ENCODE measurements around the gene PCDHA8. TPM values are rescaled to one million over a fixed set of nuclear protein-coding genes. Genes with fewer than 3 reads are reported as not detected.
"Not testable (repeated sequence)": the region's sequence is repeated elsewhere in the genome, so short reads cannot be mapped to it uniquely, and the experiment has no call there.

PCDHA8 gene
- total RNA-seq, 1 donor from 2014 or later = 0.52 TPM

- Histone ChIP-seq H3K4me3 (ENCODE audit: low read length in 3 of 3) (no peak overlapping the region), H3K9me3 (ENCODE audit: control insufficient read depth in 3 of 3, low read length in 3 of 3) (peaks cover 0 to 13% (median 2%) of the 10 kb centered on the region in 3 donors), H3K36me3 (ENCODE audit: control insufficient read depth in 3 of 3, insufficient read depth in 3 of 3, low read length in 3 of 3) (no peaks in the 10 kb centered on the region), H3K27me3 (ENCODE audit: control insufficient read depth in 3 of 3, insufficient read depth in 3 of 3, low read length in 3 of 3) (peaks cover 0 to 19% (median 0%) of the 10 kb centered on the region in 3 donors), H3K4me1 (ENCODE audit: control insufficient read depth in 3 of 3, insufficient read depth in 3 of 3, low read length in 3 of 3) (no peaks in the 10 kb centered on the region), H3K9ac (ENCODE audit: low read depth in 1 of 3, low read length in 3 of 3) (no peak overlapping the region), H3K27ac (ENCODE audit: low read depth, low read length) (no peak overlapping the region)
Measured at GRCh38 chr5:140828362-140828737, 12.6 kb upstream of the PCDHA8 start.

- H3K36me3 ChIP-seq (ENCODE audit: control insufficient read depth in 3 of 3, insufficient read depth in 3 of 3, low read length in 3 of 3); H3K27ac ChIP-seq (ENCODE audit: low read depth, low read length); H3K4me1 ChIP-seq (ENCODE audit: control insufficient read depth in 3 of 3, insufficient read depth in 3 of 3, low read length in 3 of 3); H3K4me3 ChIP-seq (ENCODE audit: low read length in 3 of 3); H3K9ac ChIP-seq (ENCODE audit: low read depth in 1 of 3, low read length in 3 of 3); H3K9me3 ChIP-seq (ENCODE audit: control insufficient read depth in 3 of 3, low read length in 3 of 3): not testable (repeated sequence)
- peaks cover 0 to 14% (median 0%) of the 10 kb centered on the region in 3 donors for H3K27me3 ChIP-seq (ENCODE audit: control insufficient read depth in 3 of 3, insufficient read depth in 3 of 3, low read length in 3 of 3)
Measured at GRCh38 chr5:140829511-140830501, 11.2 kb upstream of the PCDHA8 start.

GRCh38 chr5:140833993-140834392 is 7.0 kb upstream of the PCDHA8 start, which contains the start of gene PCDHA7:
TSS of gene PCDHA7 (plus strand) at chr5:140834269. CDS start at chr5:140834384, 115 bp downstream.
- Histone ChIP-seq H3K9me3 (ENCODE audit: control insufficient read depth in 3 of 3, low read length in 3 of 3) (peaks cover 2 to 19% (median 7%) of the 10 kb centered on the region in 3 donors), H3K4me3 (ENCODE audit: low read length in 3 of 3) (peak within 1 kb of the TSS in 1 of 3 donors; percentile 23), H3K27me3 (ENCODE audit: control insufficient read depth in 3 of 3, insufficient read depth in 3 of 3, low read length in 3 of 3) (peaks cover 0 to 6% (median 4%) of the 10 kb centered on the region in 3 donors)

DNA sequence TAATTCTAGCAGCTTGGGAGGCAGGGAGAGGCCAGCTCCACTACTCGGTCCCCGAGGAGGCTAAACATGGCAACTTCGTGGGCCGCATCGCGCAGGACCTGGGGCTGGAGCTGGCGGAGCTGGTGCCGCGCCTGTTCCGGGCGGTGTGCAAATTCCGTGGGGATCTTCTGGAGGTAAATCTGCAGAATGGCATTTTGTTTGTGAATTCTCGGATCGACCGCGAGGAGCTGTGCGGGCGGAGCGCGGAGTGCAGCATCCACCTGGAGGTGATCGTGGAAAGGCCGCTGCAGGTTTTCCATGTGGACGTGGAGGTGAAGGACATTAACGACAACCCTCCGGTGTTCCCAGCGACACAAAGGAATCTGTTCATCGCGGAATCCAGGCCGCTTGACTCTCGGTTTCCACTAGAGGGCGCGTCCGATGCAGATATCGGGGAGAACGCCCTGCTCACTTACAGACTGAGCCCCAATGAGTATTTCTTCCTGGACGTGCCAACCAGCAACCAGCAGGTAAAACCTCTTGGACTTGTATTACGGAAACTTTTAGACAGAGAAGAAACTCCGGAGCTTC is 6.5 kb upstream of the PCDHA8 start:
- Histone ChIP-seq H3K9me3 (ENCODE audit: control insufficient read depth in 3 of 3, low read length in 3 of 3) (peaks cover 2 to 19% (median 7%) of the 10 kb centered on the region in 3 donors), H3K4me3 (ENCODE audit: low read length in 3 of 3) (peak overlapping the region in 1 of 3 donors; percentile 23)
- H3K27me3 ChIP-seq (ENCODE audit: control insufficient read depth in 3 of 3, insufficient read depth in 3 of 3, low read length in 3 of 3); H3K4me1 ChIP-seq (ENCODE audit: control insufficient read depth in 3 of 3, insufficient read depth in 3 of 3, low read length in 3 of 3); H3K27ac ChIP-seq (ENCODE audit: low read depth, low read length); H3K36me3 ChIP-seq (ENCODE audit: control insufficient read depth in 3 of 3, insufficient read depth in 3 of 3, low read length in 3 of 3); H3K9ac ChIP-seq (ENCODE audit: low read depth in 1 of 3, low read length in 3 of 3): not testable (repeated sequence)

More at GRCh38 chr5:140833993-140834392, 7.0 kb upstream of the PCDHA8 start, which contains the start of gene PCDHA7:
- Histone ChIP-seq H3K9ac (ENCODE audit: low read depth in 1 of 3, low read length in 3 of 3) (no peak within 1 kb of the TSS), H3K4me1 (ENCODE audit: control insufficient read depth in 3 of 3, insufficient read depth in 3 of 3, low read length in 3 of 3) (no peaks in the 10 kb centered on the region), H3K27ac (ENCODE audit: low read depth, low read length) (no peak within 1 kb of the TSS), H3K36me3 (ENCODE audit: control insufficient read depth in 3 of 3, insufficient read depth in 3 of 3, low read length in 3 of 3) (no peaks in the 10 kb centered on the region)

GRCh38 chr5:140835622-140836510 is 5.1 kb upstream of the PCDHA8 start:
- no peaks in the 10 kb centered on the region for H3K4me1 ChIP-seq (ENCODE audit: control insufficient read depth in 3 of 3, insufficient read depth in 3 of 3, low read length in 3 of 3)
- peaks cover 0 to 4% (median 2%) of the 10 kb centered on the region in 3 donors for H3K27me3 ChIP-seq (ENCODE audit: control insufficient read depth in 3 of 3, insufficient read depth in 3 of 3, low read length in 3 of 3)
- no peak overlapping the region for H3K27ac ChIP-seq (ENCODE audit: low read depth, low read length)
- peaks cover 3 to 16% (median 6%) of the 10 kb centered on the region in 3 donors for H3K9me3 ChIP-seq (ENCODE audit: control insufficient read depth in 3 of 3, low read length in 3 of 3)
- no peak overlapping the region for H3K4me3 ChIP-seq (ENCODE audit: low read length in 3 of 3)
- no peaks in the 10 kb centered on the region for H3K36me3 ChIP-seq (ENCODE audit: control insufficient read depth in 3 of 3, insufficient read depth in 3 of 3, low read length in 3 of 3)
- no peak overlapping the region for H3K9ac ChIP-seq (ENCODE audit: low read depth in 1 of 3, low read length in 3 of 3)

DNA sequence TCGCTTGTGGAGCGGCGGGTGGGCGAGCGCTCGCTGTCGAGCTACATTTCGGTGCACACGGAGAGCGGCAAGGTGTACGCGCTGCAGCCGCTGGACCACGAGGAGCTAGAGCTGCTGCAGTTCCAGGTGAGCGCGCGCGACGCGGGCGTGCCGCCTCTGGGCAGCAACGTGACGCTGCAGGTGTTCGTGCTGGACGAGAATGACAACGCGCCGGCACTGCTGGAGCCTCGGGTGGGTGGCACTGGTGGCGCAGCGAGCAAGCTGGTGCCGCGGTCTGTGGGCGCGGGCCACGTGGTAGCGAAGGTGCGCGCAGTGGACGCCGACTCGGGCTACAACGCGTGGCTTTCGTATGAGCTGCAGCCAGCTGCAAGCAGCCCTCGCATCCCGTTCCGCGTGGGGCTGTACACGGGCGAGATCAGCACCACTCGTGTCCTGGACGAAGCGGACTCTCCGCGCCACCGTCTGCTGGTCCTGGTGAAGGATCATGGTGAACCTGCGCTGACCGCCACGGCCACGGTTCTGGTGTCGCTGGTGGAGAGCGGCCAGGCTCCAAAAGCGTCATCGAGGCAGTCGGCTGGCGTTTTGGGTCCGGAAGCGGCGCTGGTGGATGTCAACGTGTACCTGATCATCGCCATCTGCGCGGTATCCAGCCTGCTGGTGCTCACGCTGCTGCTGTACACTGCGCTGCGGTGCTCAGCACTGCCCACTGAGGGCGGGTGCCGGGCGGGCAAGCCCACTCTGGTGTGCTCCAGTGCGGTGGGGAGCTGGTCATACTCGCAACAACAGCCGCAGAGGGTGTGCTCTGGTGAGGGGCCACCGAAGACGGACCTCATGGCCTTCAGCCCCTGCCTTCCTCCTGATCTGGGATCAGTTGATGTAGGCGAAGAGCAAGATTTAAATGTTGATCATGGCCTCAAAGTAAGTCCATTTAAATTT is 2.1 kb downstream of the PCDHA8 start:
- Histone ChIP-seq H3K27me3 (ENCODE audit: control insufficient read depth in 3 of 3, insufficient read depth in 3 of 3, low read length in 3 of 3) (peaks cover 0 to 5% (median 0%) of the 10 kb centered on the region in 3 donors), H3K4me1 (ENCODE audit: control insufficient read depth in 3 of 3, insufficient read depth in 3 of 3, low read length in 3 of 3) (no peaks in the 10 kb centered on the region), H3K36me3 (ENCODE audit: control insufficient read depth in 3 of 3, insufficient read depth in 3 of 3, low read length in 3 of 3) (no peaks in the 10 kb centered on the region), H3K9ac (ENCODE audit: low read depth in 1 of 3, low read length in 3 of 3) (no peak overlapping the region), H3K4me3 (ENCODE audit: low read length in 3 of 3) (no peak overlapping the region), H3K27ac (ENCODE audit: low read depth, low read length) (no peak overlapping the region), H3K9me3 (ENCODE audit: control insufficient read depth in 3 of 3, low read length in 3 of 3) (peaks cover 2 to 13% (median 3%) of the 10 kb centered on the region in 3 donors)

GRCh38 chr5:140848139-140849102 is 7.4 kb downstream of the PCDHA8 start, which contains the start of gene PCDHA9:
TSS of gene PCDHA9 (plus strand) at chr5:140848382. CDS start at chr5:140848496, 114 bp downstream.
- H3K9me3 ChIP-seq (ENCODE audit: control insufficient read depth in 3 of 3, low read length in 3 of 3) = peaks cover 0 to 15% (median 0%) of the 10 kb centered on the region in 3 donors
- H3K27ac ChIP-seq (ENCODE audit: low read depth, low read length); H3K9ac ChIP-seq (ENCODE audit: low read depth in 1 of 3, low read length in 3 of 3); H3K4me3 ChIP-seq (ENCODE audit: low read length in 3 of 3); H3K4me1 ChIP-seq (ENCODE audit: control insufficient read depth in 3 of 3, insufficient read depth in 3 of 3, low read length in 3 of 3); H3K27me3 ChIP-seq (ENCODE audit: control insufficient read depth in 3 of 3, insufficient read depth in 3 of 3, low read length in 3 of 3); H3K36me3 ChIP-seq (ENCODE audit: control insufficient read depth in 3 of 3, insufficient read depth in 3 of 3, low read length in 3 of 3): not testable (repeated sequence)

- not testable (repeated sequence) for H3K4me3 ChIP-seq (ENCODE audit: low read length in 3 of 3); H3K27ac ChIP-seq (ENCODE audit: low read depth, low read length); H3K4me1 ChIP-seq (ENCODE audit: control insufficient read depth in 3 of 3, insufficient read depth in 3 of 3, low read length in 3 of 3); H3K27me3 ChIP-seq (ENCODE audit: control insufficient read depth in 3 of 3, insufficient read depth in 3 of 3, low read length in 3 of 3); H3K36me3 ChIP-seq (ENCODE audit: control insufficient read depth in 3 of 3, insufficient read depth in 3 of 3, low read length in 3 of 3); H3K9ac ChIP-seq (ENCODE audit: low read depth in 1 of 3, low read length in 3 of 3)
- peaks cover 0 to 15% (median 0%) of the 10 kb centered on the region in 3 donors for H3K9me3 ChIP-seq (ENCODE audit: control insufficient read depth in 3 of 3, low read length in 3 of 3)
Measured at GRCh38 chr5:140849831-140850634, 9.0 kb downstream of the PCDHA8 start.

All from skeletal muscle tissue (tissue), 4 donors.